Heart left ventricle (tissue), 16 donors: Measurements from ENCODE around the gene SRC. TPM values are rescaled to one million over a fixed set of nuclear protein-coding genes. Genes with fewer than 3 reads are reported as not detected.

Experiments used
- ATAC-seq, 4 donors: fragments of 200-7000 bp; cut with Tn5 transposase; one replicate each; pipeline ENCODE4 v1.9.1; 2020 to 2022; ENCODE audit warnings: moderate library complexity in 4 of 4, mild to moderate bottlenecking in 3 of 4, moderate number of reproducible peaks in 1 of 4
- DNase-seq, 5 donors: peaks; one replicate each; pipeline ENCODE4 v3.0.0-alpha.2; 2020
- H3K27ac ChIP-seq, 12 donors: fragments of 200-600 bp; sonication (generic) in 4 of 12; one replicate each; pipeline versions ENCODE4 v1.5.0 to v1.8.0; 2016 to 2022; ENCODE audit warnings: mild to moderate bottlenecking in 2 of 12
- H3K27me3 ChIP-seq, 9 donors: fragments of 200-600 bp; sonication (generic) in 2 of 9; one replicate each; pipeline versions ENCODE4 v1.5.1 to v1.8.0; 2016 to 2022; ENCODE audit warnings: mild to moderate bottlenecking in 3 of 9
- H3K36me3 ChIP-seq, 9 donors: fragments of 200-600 bp; sonication (generic) in 2 of 9; one replicate each; pipeline versions ENCODE4 v1.5.0 to v1.8.0; 2018 to 2022; ENCODE audit warnings: mild to moderate bottlenecking in 2 of 9
- H3K4me1 ChIP-seq, 12 donors: fragments of 200-600 bp; sonication (generic) in 4 of 12; one replicate each; pipeline versions ENCODE4 v1.5.0 to v1.8.0; 2016 to 2022; ENCODE audit warnings: mild to moderate bottlenecking in 3 of 12
- H3K4me3 ChIP-seq, 12 donors: fragments of 200-600 bp; sonication (generic) in 4 of 12; one replicate each; pipeline versions ENCODE4 v1.5.0 to v1.8.0; 2017 to 2022; ENCODE audit warnings: mild to moderate bottlenecking in 9 of 12, moderate library complexity in 4 of 12
- H3K9me3 ChIP-seq, 12 donors: fragments of 200-600 bp; sonication (generic) in 4 of 12; one replicate each; pipeline versions ENCODE4 v1.5.0 to v1.8.0; 2016 to 2022; ENCODE audit warnings: mild to moderate bottlenecking in 1 of 12
- CTCF ChIP-seq, 12 donors: fragments of 200-600 bp; sonication (generic) in 4 of 12; IDR thresholded peaks; one replicate each; pipeline versions ENCODE4 v1.5.0 to v1.8.0; 2018 to 2022; ENCODE audit warnings: antibody characterized with exemption in 12 of 12, mild to moderate bottlenecking in 5 of 12
- POLR2A ChIP-seq, 2 donors: fragments of 450-650 bp; IDR thresholded peaks; one replicate each; pipeline ENCODE4 v1.6.1; 2017; ENCODE audit warnings: antibody characterized with exemption in 2 of 2, mild to moderate bottlenecking in 2 of 2, moderate library complexity in 2 of 2
- WGBS, 4 donors: extraction: QIAGEN DNeasy Blood & Tissue Kit in 2 of 4; methylation state at CpG; one replicate each; pipeline versions ENCODE4 v1.1.5 to v1.1.7; 2013 to 2018; 5-methylcytosine and 5-hydroxymethylcytosine counted together
- intact Hi-C, 10 donors: fragments of 100-400 bp; cut with DNase I; formaldehyde crosslinking; loops; one replicate each; pipeline versions ENCODE4 v1.11.1 to v1.14.2; 2022
- polyA plus RNA-seq, 2 donors: library from polyadenylated mRNA; stranded (reverse); fragments of 200-250 nt; gene quantifications; one replicate each; pipeline ENCODE4 v1.2.3, GENCODE V29; 2013
- total RNA-seq, 9 donors: library from RNA; depleted of rRNA in 2 of 9; stranded (reverse); fragments of >200 nt in 2 of 9; fragmentation: NEBNext Ultra II Directional in 3 of 9; extraction: Animal tissue kit (Norgen Biotek cat#: 25700) in 3 of 9; gene quantifications; one replicate each; pipeline versions ENCODE4 v1.1.0 to v1.2.4, GENCODE V29; 2016 to 2023
- donor health status: ischemic (EF 13 %, LVEDD 7.1; RV severe dilation, severe dysfunction).
- donor health status: healthy with polysubstance abuse.
- donor health status: DM: no; HTN: yes; CAD: no.
- donor health status: DM: no; HTN: no; CAD: no.
- donor health status: ischemic (EF 25% LVEDD 6.9; RV normal size, moderate dysfunction).
- donor health status: ischemic (EF 25% LVEDD 5.7; RV mildly dilated, moderate dysfunction).
- donor health status: healthy.
- donor health status: DM: yes; HTN: yes; CAD: no.
- donor health status: ischemic (EF 35%, LVEDD 5.7; RV mildly dilated, moderate dysfunction).
- donor health status: nonischemic (EF 11% LVEDD 7.7; RV severe dilation, severe dysfunction).
- donor health status: DM: yes; HTN: yes; CAD: no.
- donor health status: PGD.
- donor health status: ischemic (EF 29% LVEDD 5.4; RV normal size, mild dysfunction).
- donor health status: nonischemic (EF 23%, LVEDD 6.1; RV moderate dilation, normal function).

Gene SRC
- total and polyA plus RNA-seq, 11 donors: 2.5 to 19.9 (median 5.1) TPM

GRCh38 chr20:37383229-37383989, 37.5 kb downstream of the SRC start:
- H3K27ac ChIP-seq: peak overlapping the region in 1 of 12 donors; percentile 51
- intact Hi-C loops: loop anchor here (5.0 to 10.0 kb wide), 6 partner anchors 111 to 189 kb away; no protein-coding TSS in a partner anchor
- peaks cover 0 to 33% (median 3%) of the 10 kb centered on the region in 12 donors for H3K4me1 ChIP-seq
- TF ChIP-seq POLR2A (IDR thresholded peaks at IDR 0.05) (no peak), CTCF (IDR thresholded peaks at IDR 0.05) (no peak)
- WGBS, 4 donors: 86 to 91% (median 87%) methylated on average over 25 of the region's 25 CpGs
- no peaks in the 10 kb centered on the region for H3K27me3 ChIP-seq
- peak overlapping the region in 3 of 12 donors; percentile 48 to 61 (median 57) for H3K4me3 ChIP-seq
- peaks cover 0 to 6% (median 0%) of the 10 kb centered on the region in 9 donors for H3K36me3 ChIP-seq
- no peaks in the 10 kb centered on the region for H3K9me3 ChIP-seq
- peak in 1 of 5 donors; percentile 28 for DNase-seq
- ATAC-seq: peak in 1 of 4 donors; percentile 18

GRCh38 chr20:37384683-37385174, 38.8 kb downstream of the SRC start:
- intact Hi-C loops: loop anchor here (2.0 to 10.0 kb wide), 12 partner anchors 97 to 190 kb away; partner anchors contain the start of gene MANBAL (in 1 of the 10)
- peak in 3 of 4 donors; percentile 80 to 88 (median 83) for ATAC-seq

GRCh38 chr20:37385176-37385575, 39.2 kb downstream of the SRC start:
- Histone ChIP-seq H3K36me3 (peaks cover 0 to 6% (median 0%) of the 10 kb centered on the region in 9 donors), H3K4me3 (peak overlapping the region in 2 of 12 donors; percentile 57 to 61), H3K4me1 (peaks cover 0 to 22% (median 3%) of the 10 kb centered on the region in 12 donors), H3K27ac (no peak overlapping the region), H3K9me3 (no peaks in the 10 kb centered on the region), H3K27me3 (no peaks in the 10 kb centered on the region)
- ATAC-seq: peak in 1 of 4 donors; percentile 3
- TF ChIP-seq CTCF (IDR thresholded peaks at IDR 0.05) (no peak), POLR2A (IDR thresholded peaks at IDR 0.05) (no peak)
- WGBS, 4 donors: 85 to 86% (median 86%) methylated on average over 17 of the region's 17 CpGs
- intact Hi-C loops: loop anchor here in 8 of 10 donors (2.0 to 10.0 kb wide), 10 partner anchors 98 to 190 kb away; partner anchors contain the start of gene MANBAL (in 1 of the 8)
- no peak for DNase-seq

More at GRCh38 chr20:37384683-37385174, 38.8 kb downstream of the SRC start:
- H3K4me1 ChIP-seq: peaks cover 0 to 22% (median 3%) of the 10 kb centered on the region in 12 donors
- H3K27me3 ChIP-seq: no peaks in the 10 kb centered on the region
- H3K27ac ChIP-seq: peak overlapping the region in 6 of 12 donors; percentile 27 to 51 (median 42)
- WGBS, 4 donors: 9 to 32% (median 12%) methylated on average over 11 to 42 of the region's 42 CpGs
- H3K36me3 ChIP-seq: peaks cover 0 to 6% (median 0%) of the 10 kb centered on the region in 9 donors
- H3K9me3 ChIP-seq: no peaks in the 10 kb centered on the region
- DNase-seq: peak; percentile 56 to 86 (median 72)
- peak; percentile 82 to 95 (median 90) for TF ChIP-seq CTCF (IDR thresholded peaks at IDR 0.05)
- no peak for TF ChIP-seq POLR2A (IDR thresholded peaks at IDR 0.05)
- peak overlapping the region; percentile 38 to 64 (median 56) for H3K4me3 ChIP-seq
